HUES48 (cell line): ENCODE measurements around the gene MLN.

Source experiments
- H3K27ac ChIP-seq: one replicate; pipeline ENCODE4 v1.7.0; 2013; ENCODE audit warnings: low read depth, low read length, inconsistent platforms
- H3K27me3 ChIP-seq: 2 replicates; pipeline ENCODE4 v1.6.1; 2013; ENCODE audit warnings: mild to moderate bottlenecking, low read length; ENCODE audit not compliant: control insufficient read depth, insufficient read depth
- H3K36me3 ChIP-seq: 2 replicates; pipeline ENCODE4 v1.6.1; 2013; ENCODE audit warnings: low read length; ENCODE audit not compliant: control insufficient read depth, insufficient read depth
- H3K4me1 ChIP-seq: 2 replicates; pipeline ENCODE4 v1.6.1; 2013; ENCODE audit warnings: mild to moderate bottlenecking, low read length; ENCODE audit not compliant: control insufficient read depth, insufficient read depth
- H3K4me3 ChIP-seq: 2 replicates; pipeline ENCODE4 v1.5.1; 2013; ENCODE audit warnings: mild to moderate bottlenecking, low read depth, low read length
- H3K9ac ChIP-seq: 2 replicates; pipeline ENCODE4 v1.6.1; 2013; ENCODE audit warnings: mild to moderate bottlenecking, low read depth, low read length, moderate library complexity
- H3K9me3 ChIP-seq: 2 replicates; pipeline ENCODE4 v1.6.1; 2013; ENCODE audit warnings: low read length; ENCODE audit not compliant: control insufficient read depth, insufficient read depth

The MLN gene

DNA sequence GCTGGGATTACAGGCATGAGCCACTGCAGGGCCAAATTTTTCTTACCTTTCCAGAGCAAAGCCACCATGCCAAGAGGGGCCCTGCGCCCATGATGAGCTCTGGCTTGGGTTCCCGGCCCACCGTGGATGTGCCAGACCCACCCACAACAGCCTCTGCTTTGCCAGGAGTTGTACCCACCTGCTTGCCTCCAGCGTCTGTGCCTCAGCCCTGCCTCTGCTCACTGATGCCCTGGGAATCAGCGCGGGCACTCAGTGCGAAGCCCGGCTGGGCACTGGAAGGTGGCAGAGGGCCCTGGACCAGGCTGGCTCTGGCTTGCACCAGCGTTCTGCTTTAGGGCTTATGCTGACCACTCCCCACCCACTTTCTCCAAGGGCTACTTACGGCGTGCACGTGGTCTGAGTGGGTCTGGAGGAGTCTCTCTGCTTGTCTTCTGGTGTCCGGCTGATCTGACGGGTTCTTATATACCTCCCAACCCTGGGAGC is at the start of gene MLN:
MLN (minus strand) TSS at position 433 of the 483 bp plus-strand sequence. CDS start 2,840 bp downstream, outside the sequence.
- no peaks in the 10 kb centered on the region for H3K36me3 ChIP-seq
- H3K4me3 ChIP-seq: no peak within 1 kb of the TSS
- H3K9ac ChIP-seq: no peak within 1 kb of the TSS
- no peaks in the 10 kb centered on the region for H3K27me3 ChIP-seq
- no peaks in the 10 kb centered on the region for H3K9me3 ChIP-seq
- H3K27ac ChIP-seq: no peak within 1 kb of the TSS
- peaks cover 12% of the 10 kb centered on the region for H3K4me1 ChIP-seq

DNA sequence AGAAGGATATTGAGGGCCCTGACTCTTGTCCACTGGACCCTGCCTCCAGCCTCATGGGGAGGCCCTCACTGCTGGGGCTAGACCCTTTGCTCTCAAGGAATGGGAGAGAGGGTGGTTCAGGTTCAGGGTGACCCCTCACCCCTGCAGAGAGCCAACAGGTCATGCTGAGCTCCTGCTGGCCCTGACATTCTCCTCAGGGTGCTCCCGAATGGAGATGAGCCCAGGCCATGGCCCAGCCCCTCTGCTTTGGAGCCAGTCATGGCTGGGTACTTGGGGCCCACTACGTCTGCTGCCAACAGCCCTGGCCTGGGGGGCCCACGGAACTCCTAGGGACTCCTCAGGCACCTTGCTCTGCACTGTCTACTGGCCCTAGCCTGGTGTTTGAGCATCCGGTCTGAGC is 49.2 kb upstream of the MLN start:
- peaks cover 7% of the 10 kb centered on the region; the same call in 1 of the 2 replicates for H3K4me1 ChIP-seq
- no peak overlapping the region for H3K9ac ChIP-seq
- no peak overlapping the region for H3K4me3 ChIP-seq
- no peaks in the 10 kb centered on the region for H3K27me3 ChIP-seq
- no peak overlapping the region for H3K27ac ChIP-seq
- no peaks in the 10 kb centered on the region for H3K36me3 ChIP-seq
- no peaks in the 10 kb centered on the region for H3K9me3 ChIP-seq

DNA sequence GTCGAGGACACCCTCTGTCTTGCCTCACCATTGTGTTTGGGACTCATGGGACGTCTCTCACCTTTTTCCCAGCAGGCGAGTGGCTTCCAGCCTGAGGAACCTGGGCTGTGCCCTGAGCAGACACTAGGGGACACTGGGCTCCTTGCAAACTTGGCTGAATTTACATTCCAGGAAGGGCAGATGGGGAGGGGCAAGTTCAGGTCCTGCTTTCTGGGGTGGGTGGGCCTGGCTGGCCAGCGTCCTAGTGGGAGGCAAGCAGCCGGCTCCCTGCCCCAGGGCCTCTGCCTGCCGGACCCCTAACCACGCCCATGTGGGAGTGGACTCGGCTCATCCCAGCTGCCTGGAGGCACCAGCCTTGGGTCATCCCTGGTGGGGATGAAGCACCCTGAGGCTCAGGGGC is 48.2 kb upstream of the MLN start:
- no peak overlapping the region for H3K4me3 ChIP-seq
- H3K4me1 ChIP-seq: peaks cover 7% of the 10 kb centered on the region; the same call in 1 of the 2 replicates
- H3K9ac ChIP-seq: no peak overlapping the region
- no peaks in the 10 kb centered on the region for H3K9me3 ChIP-seq
- H3K27me3 ChIP-seq: no peaks in the 10 kb centered on the region
- H3K27ac ChIP-seq: no peak overlapping the region
- no peaks in the 10 kb centered on the region for H3K36me3 ChIP-seq

DNA sequence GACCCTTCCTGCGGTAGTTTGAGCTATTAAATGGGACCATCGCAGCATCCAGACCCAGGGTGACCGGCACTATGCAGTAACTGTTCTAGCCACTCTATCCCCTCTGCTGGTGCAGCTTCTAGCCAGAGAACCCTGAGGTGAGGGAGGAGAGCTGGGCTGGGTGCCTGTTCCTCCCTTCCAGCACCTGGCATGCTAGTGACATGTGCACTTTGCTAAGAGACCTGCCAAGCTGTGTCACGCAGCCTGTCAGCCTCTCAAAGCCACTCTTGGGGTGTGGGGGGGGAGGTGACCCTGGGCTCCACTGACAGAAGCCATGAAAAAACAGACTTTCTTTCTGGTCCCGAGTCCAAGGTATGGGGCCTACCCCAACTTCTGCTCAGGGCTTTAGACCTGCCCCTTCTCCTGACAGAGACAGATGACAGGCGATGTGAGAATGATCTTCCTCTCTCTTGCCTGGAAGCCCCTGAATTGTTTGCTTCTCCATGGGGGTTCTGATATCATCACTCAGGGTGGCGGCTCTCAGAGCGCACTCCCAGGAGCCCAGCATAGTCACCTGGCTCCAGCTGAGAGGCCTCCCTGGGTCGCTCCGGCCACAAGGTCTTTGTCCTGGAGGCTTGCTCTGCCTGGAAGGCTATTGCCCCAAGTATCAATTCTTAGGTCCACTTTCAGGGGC is 47.2 kb upstream of the MLN start:
- Histone ChIP-seq H3K36me3 (no peaks in the 10 kb centered on the region), H3K27ac (no peak overlapping the region), H3K4me1 (peaks cover 7% of the 10 kb centered on the region; the same call in 1 of the 2 replicates), H3K4me3 (no peak overlapping the region), H3K9ac (no peak overlapping the region), H3K27me3 (no peaks in the 10 kb centered on the region), H3K9me3 (no peaks in the 10 kb centered on the region)

- no peak overlapping the region for H3K27ac ChIP-seq
- no peaks in the 10 kb centered on the region for H3K36me3 ChIP-seq
- H3K4me3 ChIP-seq: no peak overlapping the region
- H3K27me3 ChIP-seq: no peaks in the 10 kb centered on the region
- no peaks in the 10 kb centered on the region for H3K9me3 ChIP-seq
- H3K9ac ChIP-seq: no peak overlapping the region
- peaks cover 7% of the 10 kb centered on the region; the same call in 1 of the 2 replicates for H3K4me1 ChIP-seq
Measured at GRCh38 chr6:33850296-33850695, 46.5 kb upstream of the MLN start.

DNA sequence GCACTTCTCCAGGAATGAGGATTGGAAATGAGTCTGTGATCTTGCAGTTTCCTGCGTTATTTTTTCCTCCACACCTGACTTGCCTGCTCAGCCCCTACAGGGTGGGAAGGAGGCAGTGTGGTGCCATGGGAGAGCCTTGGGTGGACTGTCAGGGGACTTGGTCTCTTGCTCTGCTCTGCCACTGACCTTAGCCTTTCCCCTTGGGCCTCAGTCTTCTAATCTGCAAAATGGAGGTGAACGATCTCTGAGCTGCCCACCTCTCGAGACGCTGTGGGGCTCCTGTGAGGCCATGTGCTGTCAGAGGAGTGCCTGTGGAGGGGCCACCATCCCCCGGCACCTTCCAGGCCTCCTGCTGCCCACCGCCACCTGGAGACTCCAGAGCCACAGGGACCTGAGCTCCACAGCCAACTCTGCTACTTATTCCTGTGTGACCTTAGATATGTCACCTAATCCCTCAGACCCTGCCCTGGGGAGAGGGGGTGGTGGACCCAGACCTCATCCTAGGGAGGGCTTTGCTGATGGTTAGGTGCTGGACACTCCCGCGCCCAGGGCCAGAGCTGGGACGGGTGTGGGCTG is 45.8 kb upstream of the MLN start:
- Histone ChIP-seq H3K4me3 (no peak overlapping the region), H3K9ac (no peak overlapping the region), H3K27ac (no peak overlapping the region), H3K9me3 (no peaks in the 10 kb centered on the region), H3K27me3 (no peaks in the 10 kb centered on the region), H3K4me1 (peaks cover 7% of the 10 kb centered on the region; the same call in 1 of the 2 replicates), H3K36me3 (no peaks in the 10 kb centered on the region)

DNA sequence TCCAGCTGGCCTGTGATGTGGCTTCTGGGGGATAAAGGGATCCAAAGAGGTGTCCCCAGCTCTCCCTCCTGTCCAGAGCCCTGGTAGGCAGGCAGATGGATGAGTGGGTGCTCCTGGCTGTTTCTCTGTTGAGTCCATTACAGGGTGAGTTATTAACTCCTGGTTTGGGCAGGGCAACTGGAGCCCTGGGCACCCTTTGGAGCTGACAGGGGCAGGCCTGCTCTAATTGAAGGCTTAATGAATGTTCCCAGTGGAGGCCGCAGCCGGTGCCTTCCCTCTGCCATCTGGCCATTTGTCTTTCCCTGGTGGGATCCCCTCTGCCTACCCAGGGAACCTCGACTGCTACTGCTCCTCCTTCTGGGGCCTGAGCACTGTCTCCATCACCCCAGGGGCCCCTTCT is 44.7 kb upstream of the MLN start:
- H3K4me3 ChIP-seq: no peak overlapping the region
- peaks cover 7% of the 10 kb centered on the region; the same call in 1 of the 2 replicates for H3K4me1 ChIP-seq
- no peaks in the 10 kb centered on the region for H3K9me3 ChIP-seq
- H3K27ac ChIP-seq: no peak overlapping the region
- no peak overlapping the region for H3K9ac ChIP-seq
- no peaks in the 10 kb centered on the region for H3K36me3 ChIP-seq
- no peaks in the 10 kb centered on the region for H3K27me3 ChIP-seq

DNA sequence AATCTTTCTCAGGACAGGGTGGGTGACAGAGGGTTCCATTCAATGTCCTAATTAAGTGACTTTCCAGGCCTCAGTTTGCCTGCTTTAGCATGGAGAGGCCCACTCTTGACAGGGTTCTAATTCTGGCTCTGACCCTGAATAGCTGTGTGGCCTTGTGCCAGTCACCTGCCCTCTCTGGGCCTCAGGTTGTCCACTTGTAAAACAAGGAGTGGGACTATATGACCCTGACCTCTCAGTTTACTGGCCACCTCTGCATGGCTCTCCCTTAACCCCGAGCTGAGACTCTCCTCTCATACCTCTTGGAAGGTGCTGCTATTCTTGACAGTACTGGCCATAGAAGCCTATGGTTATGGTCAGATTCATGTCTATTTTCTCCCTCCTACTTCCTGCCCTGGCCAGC is 44.1 kb upstream of the MLN start:
- no peaks in the 10 kb centered on the region for H3K36me3 ChIP-seq
- no peak overlapping the region for H3K4me3 ChIP-seq
- H3K4me1 ChIP-seq: peaks cover 7% of the 10 kb centered on the region; the same call in 1 of the 2 replicates
- no peaks in the 10 kb centered on the region for H3K27me3 ChIP-seq
- H3K27ac ChIP-seq: no peak overlapping the region
- H3K9ac ChIP-seq: no peak overlapping the region
- H3K9me3 ChIP-seq: no peaks in the 10 kb centered on the region

DNA sequence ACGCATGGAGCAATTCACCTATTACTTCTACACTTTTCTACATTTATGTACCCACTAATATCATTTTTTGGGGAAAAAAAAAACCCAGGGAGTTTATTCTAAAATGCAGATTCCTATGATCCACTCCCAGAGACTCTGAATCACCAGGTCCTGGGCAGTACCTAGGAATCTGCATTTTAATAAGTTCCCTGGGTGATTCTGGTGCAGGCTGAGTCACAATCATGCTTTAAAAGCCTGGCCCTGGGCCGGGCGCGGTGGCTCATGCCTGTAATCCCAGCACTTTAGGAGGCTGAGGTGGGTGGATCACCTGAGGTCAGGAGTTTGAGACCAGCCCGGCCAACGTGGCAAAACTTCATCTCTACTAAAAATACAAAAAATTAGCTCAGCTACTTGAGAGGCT is 43.3 kb upstream of the MLN start:
- no peak overlapping the region for H3K9ac ChIP-seq
- H3K4me3 ChIP-seq: no peak overlapping the region
- H3K4me1 ChIP-seq: peaks cover 7% of the 10 kb centered on the region; the same call in 1 of the 2 replicates
- H3K27me3 ChIP-seq: no peaks in the 10 kb centered on the region
- no peak overlapping the region for H3K27ac ChIP-seq
- no peaks in the 10 kb centered on the region for H3K36me3 ChIP-seq
- H3K9me3 ChIP-seq: no peaks in the 10 kb centered on the region

DNA sequence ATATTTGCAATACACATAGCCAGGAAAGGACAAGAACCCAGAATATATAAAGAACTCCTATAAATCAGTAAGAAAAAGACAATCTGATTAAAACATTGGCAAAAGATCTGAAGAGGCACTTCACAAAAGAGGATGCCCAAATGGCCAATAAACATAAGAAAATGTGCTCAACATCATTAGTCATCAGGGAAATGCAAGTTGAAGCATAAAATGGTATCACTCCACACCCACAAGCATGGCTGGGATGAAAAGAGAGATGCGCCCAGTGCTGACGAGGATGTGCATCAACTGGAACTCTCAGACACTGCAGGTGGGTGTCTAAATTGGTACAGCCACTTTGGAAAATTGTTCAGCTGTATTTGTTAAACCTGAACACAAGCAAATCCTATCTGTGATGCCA is 42.4 kb upstream of the MLN start:
- Histone ChIP-seq H3K9ac (no peak overlapping the region), H3K27me3 (no peaks in the 10 kb centered on the region), H3K27ac (no peak overlapping the region), H3K9me3 (no peaks in the 10 kb centered on the region), H3K4me1 (peaks cover 7% of the 10 kb centered on the region; the same call in 1 of the 2 replicates), H3K4me3 (no peak overlapping the region), H3K36me3 (no peaks in the 10 kb centered on the region)

- Histone ChIP-seq H3K9ac (no peak overlapping the region), H3K4me1 (peaks cover 2% of the 10 kb centered on the region; the same call in 1 of the 2 replicates), H3K27ac (no peak overlapping the region), H3K9me3 (no peaks in the 10 kb centered on the region), H3K4me3 (no peak overlapping the region), H3K27me3 (no peaks in the 10 kb centered on the region), H3K36me3 (no peaks in the 10 kb centered on the region)
Measured at GRCh38 chr6:33845031-33845745, 41.4 kb upstream of the MLN start.
